HFFc6 (cell line): ENCODE data around the gene HIRIP3. TPM values are rescaled to one million over a fixed set of nuclear protein-coding genes. Genes with fewer than 3 reads are reported as not detected.

ENCODE experiments used
- DNase-seq: peaks from one replicate; pipeline ENCODE4 v3.0.0-alpha.2; 2018
- H3K27ac Mint-ChIP-seq: 2 replicates; pipeline ENCODE4 v1.8.0; 2020; ENCODE audit warnings: mild to moderate bottlenecking, mixed read lengths
- H3K27me3 Mint-ChIP-seq: 2 replicates; pipeline ENCODE4 v1.8.0; 2021; ENCODE audit warnings: mild to moderate bottlenecking, moderate library complexity, mixed read lengths; ENCODE audit not compliant: insufficient read depth
- H3K36me3 Mint-ChIP-seq: 2 replicates; pipeline ENCODE4 v1.8.0; 2021; ENCODE audit warnings: low read depth, mixed read lengths
- H3K4me1 Mint-ChIP-seq: 2 replicates; pipeline ENCODE4 v1.8.0; 2020; ENCODE audit warnings: low read depth, mixed read lengths
- H3K4me3 Mint-ChIP-seq: 2 replicates; pipeline ENCODE4 v1.8.0; 2020; ENCODE audit warnings: mild to moderate bottlenecking, moderate library complexity, mixed read lengths
- H3K9me3 Mint-ChIP-seq: 2 replicates; pipeline ENCODE4 v1.8.0; 2020; ENCODE audit warnings: mild to moderate bottlenecking, mixed read lengths
- CTCF ChIP-seq: fragments of 200-600 bp; sonication (generic); IDR thresholded peaks from 2 replicates; pipeline ENCODE4 v1.5.0; 2021; ENCODE audit warnings: antibody characterized with exemption, mild to moderate bottlenecking
- total RNA-seq, 6 experiments: library from RNA; stranded (reverse); fragmentation: NEBNext Ultra II Directional; extraction: Animal tissue kit (Norgen Biotek cat#: 25700); gene quantifications; 2 replicates in 1 of 6; 3 replicates in 5 of 6; pipeline ENCODE4 v1.2.3, GENCODE V29; 2021

Gene HIRIP3
- total RNA-seq, 6 experiments from 2014 or later = 9.8 to 14.4 (median 13.4) TPM

- Mint-ChIP-seq H3K36me3 (no peaks in the 10 kb centered on the region), H3K9me3 (no peaks in the 10 kb centered on the region), H3K27ac (no peak overlapping the region), H3K27me3 (peaks cover 20% of the 10 kb centered on the region), H3K4me1 (no peaks in the 10 kb centered on the region), H3K4me3 (no peak overlapping the region)
- DNase-seq = no peak
- no peak for TF ChIP-seq CTCF
These were observed 12.0 kb upstream of the HIRIP3 start for GRCh38 chr16:30007378-30007895.

GRCh38 chr16:30006659-30007377 is 11.4 kb upstream of the HIRIP3 start:
- peaks cover 20% of the 10 kb centered on the region for H3K27me3 Mint-ChIP-seq
- H3K36me3 Mint-ChIP-seq = no peaks in the 10 kb centered on the region

GRCh38 chr16:30006095-30006473 is 10.7 kb upstream of the HIRIP3 start:
- Mint-ChIP-seq H3K27me3 (peaks cover 20% of the 10 kb centered on the region), H3K9me3 (no peaks in the 10 kb centered on the region), H3K4me3 (no peak overlapping the region), H3K36me3 (no peaks in the 10 kb centered on the region), H3K4me1 (no peaks in the 10 kb centered on the region), H3K27ac (no peak overlapping the region)
- TF ChIP-seq CTCF = no peak
- DNase-seq = no peak

More at GRCh38 chr16:30006659-30007377, 11.4 kb upstream of the HIRIP3 start:
- Mint-ChIP-seq H3K27ac (no peak overlapping the region), H3K4me3 (no peak overlapping the region), H3K9me3 (no peaks in the 10 kb centered on the region), H3K4me1 (no peaks in the 10 kb centered on the region)
- no peak for DNase-seq
- TF ChIP-seq CTCF = no peak

- Mint-ChIP-seq H3K27me3 (peaks cover 20% of the 10 kb centered on the region), H3K9me3 (no peaks in the 10 kb centered on the region), H3K36me3 (no peaks in the 10 kb centered on the region), H3K27ac (no peak overlapping the region), H3K4me1 (no peaks in the 10 kb centered on the region), H3K4me3 (no peak overlapping the region)
- DNase-seq = peak; percentile 27
- TF ChIP-seq CTCF = peak; percentile 87
These were observed 10.1 kb upstream of the HIRIP3 start for GRCh38 chr16:30005341-30006094.

- no peak overlapping the region for H3K27ac Mint-ChIP-seq
- no peaks in the 10 kb centered on the region for H3K4me1 Mint-ChIP-seq
- H3K9me3 Mint-ChIP-seq = no peaks in the 10 kb centered on the region
- no peak for TF ChIP-seq CTCF
- H3K4me3 Mint-ChIP-seq = no peak overlapping the region
- peaks cover 14% of the 10 kb centered on the region for H3K27me3 Mint-ChIP-seq
- DNase-seq = no peak
- peaks cover under 1% of the 10 kb centered on the region; the same call in 1 of the 2 replicates for H3K36me3 Mint-ChIP-seq
These were observed 9.4 kb upstream of the HIRIP3 start for GRCh38 chr16:30004811-30005242.
